Measurements from ENCODE around the gene CHI3L1. TPM values are rescaled to one million over a fixed set of nuclear protein-coding genes. Genes with fewer than 3 reads are reported as not detected.

Gene CHI3L1
- total RNA-seq, 2 donors from 2014 or later = 0.85 to 9.4 TPM

DNA sequence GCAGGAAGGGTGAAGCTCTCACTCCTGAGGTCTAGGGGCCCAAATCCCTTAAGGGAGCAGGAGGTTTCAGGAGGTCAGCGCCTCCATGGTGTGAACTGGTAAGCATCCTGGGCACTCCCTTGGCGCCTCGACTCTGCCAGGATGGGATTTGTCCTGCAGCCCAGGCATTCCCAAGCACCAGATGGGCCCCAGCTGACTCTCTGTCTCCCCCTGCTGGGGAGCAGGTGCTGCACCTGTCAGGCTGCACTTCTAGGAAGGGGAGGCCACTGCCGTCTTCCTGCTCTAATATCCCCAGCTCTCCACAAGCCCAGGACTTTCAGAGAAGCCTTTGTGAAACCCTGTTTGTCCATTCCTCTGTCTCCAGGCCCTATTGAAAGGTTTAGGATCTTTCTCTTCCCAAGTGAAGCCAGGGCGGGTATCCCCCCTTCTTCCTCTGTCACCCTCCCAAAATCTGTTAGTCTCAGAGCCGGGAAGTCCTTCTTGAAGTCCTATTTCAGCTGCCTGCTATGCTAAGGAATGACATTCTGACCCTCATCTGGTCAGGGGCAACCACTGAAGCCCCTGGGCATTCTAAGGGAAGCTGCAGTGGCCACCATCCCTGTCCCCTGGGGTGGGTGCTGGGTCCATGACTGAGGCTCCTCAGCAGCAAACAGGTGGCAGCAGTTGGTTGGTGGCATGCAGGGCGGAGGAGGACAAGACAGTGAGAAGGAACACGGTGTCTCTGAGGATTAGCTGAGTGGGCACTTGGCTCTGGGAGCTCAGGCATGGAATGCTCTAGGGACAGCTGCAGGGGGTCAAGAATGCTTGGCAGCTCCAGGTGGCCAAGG lies 14.1 kb downstream of the CHI3L1 start:
- Histone ChIP-seq H3K4me3 (no peak overlapping the region), H3K9me3 (no peaks in the 10 kb centered on the region), H3K36me3 (no peaks in the 10 kb centered on the region), H3K27ac (no peak overlapping the region), H3K4me1 (peaks cover 0 to 19% of the 10 kb centered on the region in 2 donors), H3K27me3 (no peaks in the 10 kb centered on the region)
- DNase-seq (ENCODE audit: low spot score) = no peak
- TF ChIP-seq CTCF (IDR thresholded peaks at IDR 0.05) = peak; percentile 68 to 85

GRCh38 chr1:203171341-203172183 lies 14.9 kb downstream of the CHI3L1 start:
- H3K9me3 ChIP-seq = no peaks in the 10 kb centered on the region
- H3K4me3 ChIP-seq = no peak overlapping the region
- no peak for DNase-seq (ENCODE audit: low spot score)
- H3K27ac ChIP-seq = no peak overlapping the region
- no peaks in the 10 kb centered on the region for H3K36me3 ChIP-seq
- H3K4me1 ChIP-seq = peaks cover 0 to 19% of the 10 kb centered on the region in 2 donors
- H3K27me3 ChIP-seq = no peaks in the 10 kb centered on the region
- TF ChIP-seq CTCF (IDR thresholded peaks at IDR 0.05) = no peak

DNA sequence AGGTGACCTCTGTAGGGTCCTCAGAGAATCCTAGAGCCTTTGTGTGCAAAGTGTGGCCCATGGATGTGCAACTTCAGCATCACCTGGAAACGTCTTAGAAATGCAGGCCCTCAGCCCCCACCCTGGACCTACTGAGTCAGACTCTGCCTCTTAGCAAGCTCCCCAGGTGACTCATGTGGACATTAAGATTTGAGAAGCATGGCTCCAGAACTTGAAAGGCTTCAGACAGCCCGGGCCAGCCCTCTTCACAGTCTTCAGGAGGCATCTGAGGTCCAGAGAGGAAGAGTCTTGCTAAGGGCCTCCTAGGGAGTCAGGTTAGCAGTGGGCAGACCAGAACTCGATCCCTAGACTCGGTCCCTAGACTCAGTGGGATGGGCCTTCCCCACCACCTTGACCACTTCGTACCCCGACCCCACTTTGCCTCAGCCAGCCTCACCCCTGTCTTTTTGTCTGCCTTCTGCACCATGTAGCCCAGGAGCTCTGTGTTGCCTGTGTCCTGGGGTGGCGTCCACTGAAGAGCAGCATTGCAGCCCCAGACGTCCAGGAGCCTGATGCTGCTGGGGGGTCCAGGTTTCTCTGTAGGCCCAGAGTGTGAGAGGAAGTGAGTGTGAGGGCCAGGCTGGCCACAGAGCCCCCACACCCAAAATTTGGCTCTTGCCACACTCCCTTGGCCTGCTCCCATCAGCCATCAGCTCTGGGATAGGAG lies 15.7 kb downstream of the CHI3L1 start:
- Histone ChIP-seq H3K4me1 (peaks cover 0 to 15% of the 10 kb centered on the region in 2 donors), H3K27me3 (no peaks in the 10 kb centered on the region), H3K36me3 (no peaks in the 10 kb centered on the region), H3K9me3 (no peaks in the 10 kb centered on the region), H3K4me3 (no peak overlapping the region), H3K27ac (no peak overlapping the region)
- no peak for TF ChIP-seq CTCF (IDR thresholded peaks at IDR 0.05)
- DNase-seq (ENCODE audit: low spot score) = no peak

- no peak for DNase-seq (ENCODE audit: low spot score)
- H3K4me1 ChIP-seq = peaks cover 0 to 9% of the 10 kb centered on the region in 2 donors
- no peak overlapping the region for H3K4me3 ChIP-seq
- H3K36me3 ChIP-seq = no peaks in the 10 kb centered on the region
- no peak overlapping the region for H3K27ac ChIP-seq
- no peaks in the 10 kb centered on the region for H3K27me3 ChIP-seq
- H3K9me3 ChIP-seq = no peaks in the 10 kb centered on the region
- TF ChIP-seq CTCF (IDR thresholded peaks at IDR 0.05) = no peak
These were observed 16.6 kb downstream of the CHI3L1 start for GRCh38 chr1:203169770-203170520.

DNA sequence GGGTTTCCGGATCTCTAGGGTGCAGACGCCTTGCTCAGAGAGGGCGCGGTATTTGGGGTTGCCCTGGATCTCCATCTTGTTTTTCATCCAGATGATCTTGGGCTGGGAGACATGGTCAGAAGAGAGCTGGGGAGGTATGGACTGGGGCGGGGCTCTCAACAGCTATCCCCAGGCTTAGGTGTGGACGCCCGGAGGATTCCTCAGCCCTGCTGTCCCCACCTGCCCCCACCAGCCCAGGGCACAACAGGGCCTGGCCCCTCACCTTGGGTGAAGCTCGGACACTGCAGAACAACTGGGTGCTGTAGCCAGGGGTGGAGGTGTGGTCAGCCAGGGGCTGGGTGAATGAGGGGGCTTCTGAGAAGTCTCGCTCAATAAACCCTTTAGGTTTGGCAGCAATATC lies 17.5 kb downstream of the CHI3L1 start:
- no peak for TF ChIP-seq CTCF (IDR thresholded peaks at IDR 0.05)

More for the DNA sequence above, 17.5 kb downstream of the CHI3L1 start:
- Histone ChIP-seq H3K27ac (no peak overlapping the region), H3K4me3 (no peak overlapping the region), H3K27me3 (no peaks in the 10 kb centered on the region), H3K4me1 (peaks cover 0 to 9% of the 10 kb centered on the region in 2 donors), H3K36me3 (no peaks in the 10 kb centered on the region), H3K9me3 (no peaks in the 10 kb centered on the region)
- DNase-seq (ENCODE audit: low spot score) = no peak
